ENCODE measurements around the gene TCF4.

DNA sequence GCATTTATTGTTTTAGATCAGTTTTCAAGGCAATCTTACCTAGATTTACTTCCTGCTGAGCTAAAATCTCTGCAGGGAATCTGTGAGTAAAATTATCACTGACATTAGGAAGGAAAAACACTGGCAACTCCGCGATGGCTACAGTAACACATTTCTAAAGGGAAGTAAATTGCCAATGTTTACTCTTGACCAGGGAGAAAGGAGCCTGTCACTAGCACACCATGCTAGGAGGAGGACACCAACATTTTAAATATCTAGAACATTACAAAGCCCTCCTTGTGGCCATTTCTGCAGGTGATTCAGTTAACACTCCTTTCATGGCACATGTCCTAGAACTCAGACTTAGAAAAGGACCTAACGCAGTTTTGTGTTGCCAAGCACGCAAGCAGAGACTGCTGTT, 58.4 kb downstream of the TCF4 start:
- TF ChIP-seq, protein P1, sequence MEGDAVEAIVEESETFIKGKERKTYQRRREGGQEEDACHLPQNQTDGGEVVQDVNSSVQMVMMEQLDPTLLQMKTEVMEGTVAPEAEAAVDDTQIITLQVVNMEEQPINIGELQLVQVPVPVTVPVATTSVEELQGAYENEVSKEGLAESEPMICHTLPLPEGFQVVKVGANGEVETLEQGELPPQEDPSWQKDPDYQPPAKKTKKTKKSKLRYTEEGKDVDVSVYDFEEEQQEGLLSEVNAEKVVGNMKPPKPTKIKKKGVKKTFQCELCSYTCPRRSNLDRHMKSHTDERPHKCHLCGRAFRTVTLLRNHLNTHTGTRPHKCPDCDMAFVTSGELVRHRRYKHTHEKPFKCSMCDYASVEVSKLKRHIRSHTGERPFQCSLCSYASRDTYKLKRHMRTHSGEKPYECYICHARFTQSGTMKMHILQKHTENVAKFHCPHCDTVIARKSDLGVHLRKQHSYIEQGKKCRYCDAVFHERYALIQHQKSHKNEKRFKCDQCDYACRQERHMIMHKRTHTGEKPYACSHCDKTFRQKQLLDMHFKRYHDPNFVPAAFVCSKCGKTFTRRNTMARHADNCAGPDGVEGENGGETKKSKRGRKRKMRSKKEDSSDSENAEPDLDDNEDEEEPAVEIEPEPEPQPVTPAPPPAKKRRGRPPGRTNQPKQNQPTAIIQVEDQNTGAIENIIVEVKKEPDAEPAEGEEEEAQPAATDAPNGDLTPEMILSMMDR (IDR thresholded peaks at IDR 0.05), result no peak
- TF ChIP-seq EP300 (IDR thresholded peaks at IDR 0.05), result no peak

Data from upper lobe of left lung (tissue), 4 donors.